Mammary epithelial cell (primary cell): ENCODE results near the gene TNNT2.

Experiments used
- CTCF ChIP-seq, 2 donors: IDR thresholded peaks in 1 of 2; conservative IDR thresholded peaks in 1 of 2; 2 replicates each; pipeline ENCODE4 v1.5.1; 2011 to 2012; ENCODE audit warnings: inconsistent platforms in 2 of 2, low read length in 2 of 2, mild to moderate bottlenecking in 2 of 2, control low read depth in 1 of 2, low read depth in 1 of 2; ENCODE audit not compliant: insufficient read depth in 1 of 2; ENCODE audit errors: extremely low read depth in 1 of 2
- EZH2 ChIP-seq: IDR thresholded peaks from 2 replicates; pipeline ENCODE4 v1.6.1; 2012; ENCODE audit warnings: low read length, inconsistent platforms, borderline replicate concordance

- TF ChIP-seq CTCF (conservative IDR thresholded peaks at IDR 0.05 in 1 of 2, IDR thresholded peaks at IDR 0.05 in 1 of 2; ENCODE audit: extremely low read depth in 1 of 2, insufficient read depth in 1 of 2, low read depth in 1 of 2, low read length in 2 of 2) (no peak), EZH2 (no peak)
Measured at GRCh38 chr1:201383647-201384405, 6.3 kb upstream of the TNNT2 start.
